NK-92 (cell line): ENCODE results near the gene CNN2.

Experiments used
- DNase-seq: peaks from one replicate; lab custom pipeline; 2025; ENCODE audit not compliant: unreplicated experiment; lab: John Stamatoyannopoulos, UW

Gene CNN2

GRCh38 chr19:1064661-1065605 is 38.5 kb downstream of the CNN2 start:
- no peak for DNase-seq

DNA sequence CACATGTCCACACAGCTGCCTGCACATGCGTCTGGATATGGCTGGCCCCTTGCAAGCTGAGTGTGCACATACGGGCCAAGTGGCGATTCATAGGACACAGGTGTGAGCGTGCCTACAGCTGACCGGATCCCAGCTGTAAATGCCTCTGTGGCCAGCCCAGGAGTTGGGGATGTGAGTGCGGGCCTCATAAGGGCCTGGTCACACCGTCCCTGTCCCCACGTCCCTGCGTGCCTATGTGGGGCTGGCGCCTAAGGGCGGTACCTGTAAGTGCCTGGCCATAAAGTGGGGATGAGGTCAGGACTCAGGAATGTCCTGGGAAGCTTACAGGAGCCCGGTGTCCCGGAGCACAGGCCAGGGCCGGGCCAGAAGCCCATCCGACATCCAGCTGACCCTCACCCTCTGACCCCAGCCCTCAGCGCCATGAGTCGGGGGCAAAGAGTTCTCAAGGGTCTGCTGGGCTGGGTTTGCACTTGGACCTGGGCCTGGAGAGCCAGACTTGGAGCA is 39.2 kb downstream of the CNN2 start:
- DNase-seq: no peak

DNA sequence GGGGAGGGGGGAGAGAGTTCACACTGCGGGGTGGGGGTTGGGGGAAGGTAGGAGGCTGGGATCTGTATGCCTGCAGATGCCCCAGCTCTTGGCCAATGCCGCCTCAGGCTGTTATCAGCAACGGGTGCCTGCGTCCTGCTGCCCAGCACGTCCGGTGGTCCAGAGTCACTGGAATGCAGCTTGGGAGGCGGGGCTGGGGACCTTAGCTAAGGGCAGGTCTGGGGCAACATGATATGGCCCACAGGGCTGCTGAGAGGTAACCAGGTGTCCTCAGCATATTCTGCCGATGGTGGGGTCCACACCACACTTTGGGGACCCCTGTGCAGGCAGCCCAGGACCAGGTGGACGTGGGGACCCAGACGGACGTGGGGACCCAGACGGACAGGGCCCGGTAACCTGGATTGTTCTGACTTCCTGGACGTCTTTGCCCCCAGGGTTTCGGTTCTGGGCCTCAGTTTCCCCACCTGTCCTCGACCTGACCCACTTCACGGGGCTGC is 39.9 kb downstream of the CNN2 start:
- no peak for DNase-seq

GRCh38 chr19:1066748-1067340 is 40.4 kb downstream of the CNN2 start, which contains the start of gene ARHGAP45:
Gene ARHGAP45, plus strand, starts transcription at chr19:1067167. Its CDS starts 239 bp downstream, at chr19:1067406.
- DNase-seq: no peak

GRCh38 chr19:1067341-1067957 is 41.0 kb downstream of the CNN2 start:
- DNase-seq: no peak

DNA sequence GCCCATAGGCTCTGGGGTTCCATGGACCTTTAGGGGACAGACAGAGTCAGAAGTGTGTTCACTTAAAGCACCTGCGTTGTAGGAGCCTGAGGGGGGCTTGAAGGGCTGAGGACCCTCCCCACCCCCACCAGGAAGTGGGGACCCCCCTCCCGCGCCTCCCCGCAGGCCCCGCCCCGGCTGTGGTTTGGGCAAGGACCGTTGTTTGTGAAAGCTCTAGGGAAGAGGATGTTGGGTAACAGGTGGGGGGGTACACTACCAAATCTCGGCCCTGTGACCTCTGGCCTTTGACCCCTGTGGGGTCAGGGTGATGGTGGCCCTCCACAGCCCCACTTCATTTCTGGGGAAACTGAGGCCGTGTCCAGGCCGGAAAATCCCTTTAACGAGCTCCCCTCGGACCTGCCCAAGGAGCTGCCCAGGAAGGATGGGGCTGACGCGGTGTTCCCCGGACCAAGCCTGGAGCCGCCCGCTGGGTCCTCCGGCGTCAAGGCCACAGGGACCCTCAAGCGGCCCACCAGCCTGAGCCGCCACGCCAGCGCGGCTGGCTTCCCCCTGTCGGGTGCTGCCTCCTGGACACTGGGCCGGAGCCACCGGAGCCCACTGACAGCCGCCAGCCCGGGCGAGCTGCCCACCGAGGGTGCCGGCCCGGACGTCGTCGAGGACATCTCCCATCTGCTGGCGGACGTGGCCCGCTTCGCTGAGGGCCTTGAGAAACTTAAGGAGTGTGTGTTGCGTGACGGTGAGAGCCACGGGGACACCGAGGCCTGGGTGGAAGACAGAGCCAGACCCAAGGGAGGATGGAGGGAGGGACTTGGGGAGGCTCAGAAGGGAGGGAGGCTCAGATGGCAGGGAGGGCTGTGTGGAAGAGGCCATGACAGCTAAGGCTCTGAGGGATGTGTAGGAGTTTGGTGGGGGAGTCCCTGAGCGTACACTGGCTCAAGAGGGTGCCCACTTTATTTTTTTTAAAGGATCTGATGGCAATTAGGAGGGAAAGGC is 41.9 kb downstream of the CNN2 start:
- no peak for DNase-seq

GRCh38 chr19:1069009-1069779 is 42.8 kb downstream of the CNN2 start:
- no peak for DNase-seq

DNA sequence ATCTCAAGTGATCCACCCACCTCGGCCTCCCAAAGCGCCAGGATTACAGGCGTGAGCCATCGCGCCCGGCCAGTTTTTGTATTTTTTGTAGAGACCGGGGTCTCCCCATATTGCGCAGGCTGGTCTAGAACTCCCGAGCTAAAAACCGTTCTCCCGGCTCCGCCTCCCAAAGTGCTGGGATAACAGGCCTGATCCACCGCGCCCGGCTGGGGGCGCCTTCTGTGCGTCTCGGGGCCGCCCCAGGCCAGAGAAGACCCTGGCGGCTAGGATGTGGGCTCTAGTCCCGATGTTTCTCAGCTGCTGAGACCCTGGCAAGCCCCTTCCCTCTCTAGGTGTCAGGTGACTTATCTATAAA is 44.1 kb downstream of the CNN2 start:
- no peak for DNase-seq

GRCh38 chr19:1070931-1071791 is 44.8 kb downstream of the CNN2 start:
- no peak for DNase-seq

DNA sequence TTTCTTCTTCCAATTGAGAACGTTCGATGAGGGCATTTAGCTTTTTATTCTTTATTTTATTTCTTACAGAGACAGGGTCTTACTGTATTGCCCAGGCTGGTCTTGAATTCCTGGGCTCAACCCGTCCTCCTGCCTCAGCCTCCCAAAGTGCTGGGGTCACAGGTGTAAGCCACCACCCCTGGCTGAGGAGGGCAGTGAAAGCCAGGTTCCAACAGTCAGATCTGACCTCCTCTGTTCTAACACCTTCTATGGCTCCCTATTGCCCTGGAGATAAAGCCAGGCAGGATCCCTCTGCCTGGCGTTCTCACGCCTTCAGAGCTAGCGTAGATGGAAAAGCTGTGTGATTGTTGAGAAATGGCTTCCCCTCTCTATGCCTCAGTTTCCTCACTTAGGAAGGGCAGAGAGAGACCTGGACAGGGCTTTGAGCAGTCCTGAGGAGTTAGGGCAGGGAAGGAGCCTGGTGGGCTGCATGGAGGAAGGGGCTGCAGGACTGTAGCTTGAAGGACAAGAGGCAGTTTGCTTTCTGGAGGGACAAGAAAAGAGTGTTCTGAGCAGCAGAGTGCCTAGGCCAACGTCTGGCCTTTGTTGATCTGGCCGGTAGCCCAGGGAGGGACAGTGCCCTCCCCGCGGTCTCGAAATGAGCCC is 46.1 kb downstream of the CNN2 start:
- DNase-seq: no peak

DNA sequence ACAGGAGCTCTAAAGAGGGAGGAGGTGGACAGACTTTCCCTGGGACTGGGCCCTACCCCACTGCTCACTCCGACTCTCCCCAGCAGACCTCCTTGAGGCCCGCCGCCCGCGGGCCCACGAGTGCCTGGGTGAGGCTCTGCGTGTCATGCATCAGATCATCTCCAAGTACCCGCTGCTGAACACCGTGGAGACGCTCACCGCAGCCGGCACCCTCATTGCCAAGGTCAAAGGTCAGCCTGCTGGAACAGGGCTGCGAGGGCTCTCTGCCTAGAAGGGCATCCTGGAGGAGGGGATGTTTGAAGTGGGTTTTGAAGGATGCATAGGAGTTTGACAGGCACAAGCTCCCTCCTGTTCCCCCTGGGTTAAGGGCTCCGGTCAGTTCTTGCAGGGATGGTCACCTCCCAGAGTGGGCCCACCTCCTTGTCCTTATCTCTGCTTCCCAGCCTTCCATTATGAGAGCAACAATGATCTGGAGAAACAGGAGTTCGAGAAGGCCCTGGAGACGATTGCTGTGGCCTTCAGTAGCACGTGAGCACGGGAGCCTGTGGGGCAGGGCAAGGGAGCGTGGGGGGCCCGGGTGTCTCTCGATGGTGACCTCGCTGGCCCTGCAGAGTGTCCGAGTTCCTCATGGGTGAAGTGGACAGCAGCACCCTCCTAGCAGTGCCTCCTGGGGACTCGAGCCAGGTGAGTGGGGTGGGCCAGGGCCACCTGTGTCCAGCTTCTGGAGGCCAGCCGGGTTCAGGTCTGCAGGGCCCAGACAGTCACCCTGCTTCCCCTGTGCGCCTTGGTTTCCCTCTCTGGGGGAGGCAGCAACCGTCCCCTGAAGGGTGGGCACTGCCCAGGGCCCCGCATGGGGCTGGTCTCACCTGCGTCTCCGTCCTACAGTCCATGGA is 46.9 kb downstream of the CNN2 start:
- DNase-seq: no peak

GRCh38 chr19:1073956-1074517 is 47.6 kb downstream of the CNN2 start:
- no peak for DNase-seq

GRCh38 chr19:1074544-1075283 is 48.3 kb downstream of the CNN2 start:
- DNase-seq: peak; percentile 63

DNA sequence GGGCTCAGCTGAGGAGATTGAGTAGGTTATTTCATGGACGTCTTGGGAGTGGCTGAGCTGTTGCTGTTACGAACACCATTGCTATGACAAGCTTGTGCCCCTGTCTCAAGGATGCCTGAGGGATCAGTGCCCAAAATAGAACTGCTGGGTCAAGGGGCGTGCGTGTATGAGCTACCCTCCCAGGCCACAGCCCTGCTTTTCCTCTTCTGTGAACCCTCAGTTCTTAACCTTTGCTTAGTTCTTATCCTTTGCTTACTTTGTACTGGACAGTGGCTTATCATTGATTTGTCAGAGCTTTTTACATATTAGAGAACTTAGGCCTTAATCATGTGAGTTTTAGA is 49.6 kb downstream of the CNN2 start:
- no peak for DNase-seq

DNA sequence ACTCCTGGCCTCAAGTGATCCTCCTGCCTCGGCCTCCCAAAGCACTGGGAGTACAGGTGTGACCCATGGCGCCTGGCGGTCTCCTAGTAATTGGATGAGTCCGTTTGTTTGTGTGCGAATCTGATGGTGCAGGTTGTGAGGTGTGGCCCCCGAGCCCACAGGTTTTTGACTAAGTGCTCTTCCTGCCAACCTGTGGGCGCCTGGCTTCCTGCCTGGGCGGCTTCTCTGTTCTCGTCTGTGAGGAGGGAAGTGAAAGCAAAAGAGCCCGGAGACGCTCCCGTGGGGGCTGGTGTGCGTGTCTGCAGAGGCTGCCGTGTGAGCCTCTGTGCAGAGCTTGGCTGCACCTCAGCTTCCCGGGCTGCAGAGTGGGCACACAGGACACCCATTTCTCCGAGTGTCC is 50.5 kb downstream of the CNN2 start:
- DNase-seq: peak; percentile 51

GRCh38 chr19:1079566-1080111 is 53.2 kb downstream of the CNN2 start:
- DNase-seq: no peak
